GM19099 (cell line): ENCODE results near the gene BPIFB3.

Experiments
- POLR2A ChIP-seq: IDR thresholded peaks from 3 replicates; pipeline ENCODE4 v1.6.1; 2011; ENCODE audit warnings: low read depth; ENCODE audit not compliant: insufficient read length; ENCODE audit errors: extremely low read depth

BPIFB3 gene

DNA sequence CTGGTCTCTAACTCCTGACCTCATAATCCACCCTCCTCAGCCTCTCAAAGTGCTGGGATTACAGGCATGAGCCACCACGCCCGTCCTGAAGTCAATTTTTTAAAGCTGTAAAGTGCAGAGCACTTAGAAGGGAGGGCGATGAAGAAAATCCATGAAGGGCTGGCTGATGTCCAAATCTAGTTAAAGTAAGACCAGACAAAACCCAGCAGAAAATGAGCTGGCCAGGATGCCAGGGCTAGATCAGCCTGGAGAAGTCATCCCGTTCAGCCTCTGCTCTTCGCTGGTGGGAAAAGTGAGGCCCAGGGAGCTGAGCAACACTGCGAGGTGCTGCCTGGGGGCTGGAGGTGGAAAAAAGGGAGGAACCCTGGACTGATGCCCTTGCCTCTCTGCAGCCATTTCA lies 28.8 kb downstream of the BPIFB3 start:
- TF ChIP-seq POLR2A = no peak

DNA sequence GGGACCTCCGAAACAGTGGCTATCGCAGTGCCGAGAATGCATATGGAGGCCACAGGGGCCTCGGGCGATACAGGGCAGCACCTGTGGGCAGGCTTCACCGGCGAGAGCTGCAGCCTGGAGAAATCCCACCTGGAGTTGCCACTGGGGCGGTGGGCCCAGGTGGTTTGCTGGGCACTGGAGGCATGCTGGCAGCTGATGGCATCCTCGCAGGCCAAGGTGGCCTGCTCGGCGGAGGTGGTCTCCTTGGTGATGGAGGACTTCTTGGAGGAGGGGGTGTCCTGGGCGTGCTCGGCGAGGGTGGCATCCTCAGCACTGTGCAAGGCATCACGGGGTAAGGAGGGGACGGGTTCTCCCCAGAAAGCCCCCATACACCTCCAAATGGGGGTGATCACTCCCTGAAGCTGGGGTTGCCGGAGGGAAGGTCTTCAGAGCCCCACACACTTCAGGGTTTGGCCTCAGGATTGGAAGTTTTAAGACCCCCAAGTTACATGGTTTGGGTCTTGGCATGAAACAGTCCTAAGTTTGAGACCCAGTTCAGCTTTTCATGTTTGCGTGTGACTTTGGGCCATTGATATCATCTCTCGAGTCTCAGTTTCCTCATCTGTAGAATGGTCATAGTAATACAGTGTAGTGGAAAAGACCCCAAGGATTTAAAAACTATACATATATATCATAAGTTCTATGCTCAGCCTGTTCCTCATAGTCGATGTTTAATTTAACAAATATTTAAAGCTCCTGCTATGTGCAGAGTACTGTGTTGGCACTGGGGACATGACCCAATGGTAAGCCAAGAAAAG lies 30.0 kb downstream of the BPIFB3 start:
- TF ChIP-seq POLR2A = no peak

DNA sequence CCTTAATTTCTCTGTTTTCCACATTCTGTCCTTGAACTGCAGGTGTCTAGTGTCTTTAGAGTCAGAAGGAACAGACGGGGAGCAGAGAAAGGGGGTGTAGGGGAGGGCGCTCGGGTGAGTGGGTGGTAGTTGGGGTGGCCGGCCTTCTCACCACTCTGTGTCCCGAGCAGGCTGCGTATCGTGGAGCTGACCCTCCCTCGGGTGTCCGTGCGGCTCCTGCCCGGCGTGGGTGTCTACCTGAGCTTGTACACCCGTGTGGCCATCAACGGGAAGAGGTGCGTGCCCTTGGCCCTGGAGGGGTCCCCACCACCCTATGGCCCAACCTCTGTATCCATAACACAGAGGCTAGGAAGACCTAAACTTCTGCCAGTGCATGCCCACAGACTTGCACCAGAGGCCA lies 31.0 kb downstream of the BPIFB3 start:
- TF ChIP-seq POLR2A = no peak

GRCh38 chr20:33086052-33086722 lies 32.5 kb downstream of the BPIFB3 start:
- no peak for TF ChIP-seq POLR2A

- TF ChIP-seq POLR2A = no peak
Measured at GRCh38 chr20:33091147-33091546, 37.4 kb downstream of the BPIFB3 start.

DNA sequence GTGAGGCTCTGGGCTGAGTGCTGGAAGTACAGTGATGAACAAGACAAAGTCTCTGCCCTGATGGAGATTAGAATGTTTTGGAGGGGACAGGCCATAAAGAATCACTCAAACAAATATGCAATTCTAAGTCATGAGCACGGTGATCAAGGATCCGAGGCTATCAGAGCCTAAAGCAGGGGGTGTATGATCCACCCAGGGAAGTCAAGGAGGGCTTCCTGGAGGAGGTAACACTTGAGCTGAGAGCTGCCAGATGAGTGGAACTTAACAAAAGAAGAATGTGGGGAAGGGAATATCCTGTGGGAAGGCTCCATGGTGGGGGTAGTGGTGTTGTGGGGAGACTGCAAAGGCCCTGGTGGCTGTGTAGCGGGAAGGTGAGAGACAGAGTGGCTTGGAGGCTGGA lies 38.0 kb downstream of the BPIFB3 start:
- no peak for TF ChIP-seq POLR2A

- TF ChIP-seq POLR2A = no peak
Measured at GRCh38 chr20:33092361-33092760, 38.7 kb downstream of the BPIFB3 start.

DNA sequence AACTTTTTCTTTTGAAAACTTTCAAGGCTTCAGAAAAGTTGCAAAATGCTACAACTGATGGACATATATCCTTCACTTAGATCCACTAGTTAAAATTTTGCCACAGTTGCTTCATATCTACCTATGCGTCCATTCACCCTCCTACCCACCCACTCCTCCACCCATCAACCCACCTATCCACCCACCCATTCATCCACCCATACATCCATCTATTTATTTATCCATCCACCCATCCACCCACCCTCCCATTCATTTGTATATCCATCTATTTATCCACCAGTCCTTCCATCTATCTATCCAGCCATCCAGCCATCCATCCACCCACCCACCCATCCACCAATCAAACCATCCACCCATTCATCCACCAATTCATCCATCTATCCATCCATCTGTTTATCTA lies 39.4 kb downstream of the BPIFB3 start:
- TF ChIP-seq POLR2A = no peak

DNA sequence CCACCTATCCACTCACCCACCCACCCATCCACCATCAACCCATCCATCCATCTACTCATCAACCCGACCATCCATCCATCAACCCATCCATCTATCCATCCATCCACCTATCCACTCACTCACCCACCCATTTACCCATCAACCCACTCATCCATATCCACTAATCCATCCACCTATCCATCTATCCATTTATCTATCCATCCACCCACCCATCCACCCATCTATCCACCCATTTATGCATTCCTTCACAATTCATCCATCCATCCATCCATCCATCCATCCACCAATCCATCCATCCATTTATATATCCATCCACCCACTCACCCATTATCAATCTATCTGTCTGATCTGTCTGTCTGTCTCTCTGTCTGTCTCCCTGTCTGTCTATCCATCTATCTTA lies 39.9 kb downstream of the BPIFB3 start:
- TF ChIP-seq POLR2A = no peak

- TF ChIP-seq POLR2A = no peak
Measured at GRCh38 chr20:33095249-33095648, 41.5 kb downstream of the BPIFB3 start.

GRCh38 chr20:33097001-33097400 lies 43.3 kb downstream of the BPIFB3 start:
- TF ChIP-seq POLR2A = no peak

DNA sequence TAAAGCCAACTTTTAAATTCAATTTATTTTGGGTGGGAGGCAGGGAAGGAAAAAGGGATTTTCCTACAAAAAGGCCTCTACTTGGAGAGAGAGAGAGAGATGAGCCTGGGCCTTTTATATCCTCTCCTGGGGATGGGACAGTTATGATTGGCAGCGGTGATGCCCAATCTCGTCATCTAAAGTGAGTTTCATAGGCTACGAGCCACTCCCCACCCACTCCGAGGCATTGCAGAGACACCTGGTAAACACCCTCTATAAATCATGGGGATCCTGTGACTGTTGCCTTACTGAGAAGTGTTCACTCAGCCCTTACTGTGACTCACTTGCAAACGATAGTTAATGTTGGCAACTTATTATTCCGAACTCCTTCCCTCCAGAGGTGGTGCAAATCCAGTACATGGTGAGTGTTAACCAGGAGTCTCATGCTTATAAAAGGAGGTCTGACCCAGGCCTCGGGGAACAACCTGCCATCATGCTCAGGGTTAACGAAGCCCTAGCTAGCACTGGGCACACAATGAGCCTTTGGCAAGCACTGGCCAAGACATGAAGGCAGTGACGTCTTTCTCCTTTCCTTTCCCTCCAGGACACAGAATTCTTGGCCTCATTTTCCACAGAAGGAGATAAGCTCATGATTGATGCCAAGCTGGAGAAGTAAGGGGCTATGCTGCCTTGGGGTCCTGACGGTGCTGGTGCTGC lies 46.3 kb downstream of the BPIFB3 start:
- no peak for TF ChIP-seq POLR2A

GRCh38 chr20:33103556-33103955 lies 49.9 kb downstream of the BPIFB3 start:
- TF ChIP-seq POLR2A = no peak

GRCh38 chr20:33104336-33104735 lies 50.6 kb downstream of the BPIFB3 start:
- TF ChIP-seq POLR2A = no peak

- no peak for TF ChIP-seq POLR2A
Measured at GRCh38 chr20:33105316-33105924, 51.7 kb downstream of the BPIFB3 start.
